GM12891 (cell line): ENCODE data around the gene SERPINB6.
"Not testable (repeated sequence)": the region's sequence is repeated elsewhere in the genome, so short reads cannot be mapped to it uniquely, and the experiment has no call there.

Source experiments
- DNase-seq: peaks from one replicate; pipeline ENCODE4 v3.0.0; 2011; ENCODE audit warnings: low spot score; ENCODE audit not compliant: insufficient read length
- FAIRE-seq: peaks from 2 replicates; lab custom pipeline; 2011; peaks lifted over from hg19 to GRCh38; lab: Jason Lieb, UNC
- PAX5 ChIP-seq: IDR thresholded peaks from 2 replicates; pipeline ENCODE4 v1.6.1; 2011; ENCODE audit warnings: low read length, moderate library complexity, mild to moderate bottlenecking; ENCODE audit not compliant: insufficient read depth, severe bottlenecking
- POLR2A ChIP-seq: IDR thresholded peaks from 2 replicates; pipeline ENCODE4 v1.6.1; 2011; ENCODE audit warnings: low read depth, low read length, control low read depth
- POLR2AphosphoS5 ChIP-seq: IDR thresholded peaks from 2 replicates; pipeline ENCODE4 v1.6.1; 2011; ENCODE audit warnings: low read depth, low read length, control low read depth
- POU2F2 ChIP-seq: IDR thresholded peaks from 2 replicates; pipeline ENCODE4 v1.6.1; 2011; ENCODE audit warnings: low read depth, mild to moderate bottlenecking, control low read depth, low read length, moderate library complexity
- SPI1 ChIP-seq: IDR thresholded peaks from 2 replicates; pipeline ENCODE4 v1.6.1; 2011; ENCODE audit warnings: low read depth, low read length, control low read depth
- TAF1 ChIP-seq: IDR thresholded peaks from 2 replicates; pipeline ENCODE4 v1.6.1; 2011; ENCODE audit warnings: low read depth, low read length, control low read depth

SERPINB6 gene

GRCh38 chr6:3011592-3011991, 40.2 kb upstream of the SERPINB6 start:
- TF ChIP-seq POU2F2 (no peak), TAF1 (no peak), POLR2A (no peak), POLR2AphosphoS5 (no peak), SPI1 (no peak), PAX5 (no peak)
- DNase-seq (no peak), FAIRE-seq (no peak)

GRCh38 chr6:3011158-3011557, 39.8 kb upstream of the SERPINB6 start:
- TF ChIP-seq POU2F2 (no peak), TAF1 (no peak), POLR2AphosphoS5 (no peak), PAX5 (no peak), POLR2A (no peak), SPI1 (no peak)
- FAIRE-seq: no peak

GRCh38 chr6:3009930-3010329, 38.6 kb upstream of the SERPINB6 start:
- DNase-seq: no peak
- no peak for FAIRE-seq
- TF ChIP-seq POLR2AphosphoS5: no peak
- TF ChIP-seq PAX5: no peak
- no peak for TF ChIP-seq SPI1
- TF ChIP-seq POLR2A: no peak
- TF ChIP-seq TAF1: no peak
- TF ChIP-seq POU2F2: no peak

More at GRCh38 chr6:3011158-3011557, 39.8 kb upstream of the SERPINB6 start:
- no peak for DNase-seq

- not testable (repeated sequence) for FAIRE-seq, DNase-seq
Measured at GRCh38 chr6:3008712-3009265, 37.4 kb upstream of the SERPINB6 start.

DNA sequence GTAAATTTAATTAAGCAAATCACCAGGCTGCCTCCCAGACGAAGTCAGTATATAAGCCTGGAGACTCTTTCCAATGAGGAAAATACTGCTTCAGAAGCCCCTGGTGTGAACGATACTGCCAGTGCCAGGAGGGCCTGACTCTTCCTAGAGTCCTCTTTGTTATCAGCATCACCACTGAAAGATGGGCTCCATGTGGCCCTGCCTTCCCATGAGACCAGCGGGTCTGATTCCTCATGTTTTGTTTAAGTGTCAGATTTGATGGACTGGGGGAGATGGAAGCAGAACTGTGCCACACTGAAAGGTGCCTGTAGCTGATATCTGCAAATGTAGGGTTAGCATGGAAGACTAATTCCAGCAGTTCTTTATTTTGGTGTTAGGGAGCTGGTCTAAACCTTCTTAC, 36.2 kb upstream of the SERPINB6 start:
- FAIRE-seq (no peak), DNase-seq (no peak)
- TF ChIP-seq TAF1: no peak
- no peak for TF ChIP-seq POLR2A
- TF ChIP-seq PAX5: no peak
- no peak for TF ChIP-seq SPI1
- TF ChIP-seq POLR2AphosphoS5: no peak
- no peak for TF ChIP-seq POU2F2

DNA sequence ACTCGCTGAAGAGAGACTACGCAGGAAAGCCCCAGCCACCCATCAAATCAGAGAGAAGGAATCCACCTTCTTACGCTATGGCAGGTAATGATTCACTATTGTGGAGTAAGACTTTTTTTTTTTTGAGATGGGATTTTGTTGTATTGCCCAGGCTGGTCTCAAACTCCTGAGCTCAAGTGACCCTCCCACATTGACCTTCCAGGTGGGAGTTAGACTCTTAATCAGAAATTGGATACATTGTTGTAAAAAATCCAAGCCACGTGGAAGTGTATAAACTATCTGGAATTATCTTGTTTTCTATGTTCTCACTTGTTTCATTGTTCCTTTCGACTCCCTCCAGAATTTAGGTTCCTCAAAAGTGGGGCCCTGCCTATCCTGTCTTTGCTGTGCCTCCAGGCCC, 35.1 kb upstream of the SERPINB6 start:
- FAIRE-seq: no peak
- no peak for TF ChIP-seq POLR2AphosphoS5
- no peak for TF ChIP-seq SPI1
- TF ChIP-seq TAF1: no peak
- TF ChIP-seq PAX5: no peak
- TF ChIP-seq POLR2A: no peak
- DNase-seq: no peak

- FAIRE-seq (no peak), DNase-seq (no peak)
- no peak for TF ChIP-seq POLR2A
- no peak for TF ChIP-seq POU2F2
- TF ChIP-seq PAX5: no peak
- TF ChIP-seq POLR2AphosphoS5: no peak
Measured at GRCh38 chr6:3005874-3006273, 34.5 kb upstream of the SERPINB6 start.

DNA sequence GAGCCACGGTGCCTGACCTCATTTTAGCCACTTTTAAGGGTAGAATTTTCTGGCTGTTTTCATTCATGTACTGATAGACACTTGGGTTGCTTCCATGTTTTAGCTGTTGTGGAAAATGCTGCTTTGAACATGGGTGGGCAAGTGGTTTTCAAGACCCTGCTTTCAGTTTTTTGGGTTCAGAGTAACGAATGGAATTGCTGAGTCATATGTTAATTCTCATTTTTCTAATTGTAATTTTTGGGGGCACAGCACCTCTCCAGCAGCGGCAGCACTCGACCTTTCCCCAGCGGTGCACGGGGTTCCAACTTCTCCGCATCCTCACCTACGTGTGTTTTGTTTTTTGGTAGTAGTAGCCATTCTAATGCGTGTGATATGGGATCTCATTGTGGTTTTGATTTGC, 33.7 kb upstream of the SERPINB6 start:
- no peak for FAIRE-seq
- DNase-seq: no peak
- no peak for TF ChIP-seq SPI1

DNA sequence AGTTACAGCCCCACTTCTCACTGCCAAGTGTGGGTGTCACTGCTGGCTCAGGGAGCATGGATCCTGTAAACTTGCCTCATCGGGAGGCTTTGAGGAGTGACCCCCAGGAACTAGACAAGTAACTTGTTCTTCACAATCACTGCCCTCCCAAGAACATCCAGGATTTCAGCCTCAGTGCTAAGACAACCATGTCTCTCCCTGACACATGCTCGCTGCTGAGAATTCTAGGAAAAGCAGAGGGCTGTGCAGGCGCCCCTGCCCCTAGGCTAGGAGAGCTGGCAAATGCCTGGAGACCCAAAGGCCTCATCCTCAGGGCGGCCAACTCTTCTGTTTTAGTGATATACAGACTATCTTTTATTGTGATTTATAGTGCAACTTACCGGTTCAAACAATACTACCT, 31.9 kb upstream of the SERPINB6 start:
- DNase-seq, FAIRE-seq: not testable (repeated sequence)

DNA sequence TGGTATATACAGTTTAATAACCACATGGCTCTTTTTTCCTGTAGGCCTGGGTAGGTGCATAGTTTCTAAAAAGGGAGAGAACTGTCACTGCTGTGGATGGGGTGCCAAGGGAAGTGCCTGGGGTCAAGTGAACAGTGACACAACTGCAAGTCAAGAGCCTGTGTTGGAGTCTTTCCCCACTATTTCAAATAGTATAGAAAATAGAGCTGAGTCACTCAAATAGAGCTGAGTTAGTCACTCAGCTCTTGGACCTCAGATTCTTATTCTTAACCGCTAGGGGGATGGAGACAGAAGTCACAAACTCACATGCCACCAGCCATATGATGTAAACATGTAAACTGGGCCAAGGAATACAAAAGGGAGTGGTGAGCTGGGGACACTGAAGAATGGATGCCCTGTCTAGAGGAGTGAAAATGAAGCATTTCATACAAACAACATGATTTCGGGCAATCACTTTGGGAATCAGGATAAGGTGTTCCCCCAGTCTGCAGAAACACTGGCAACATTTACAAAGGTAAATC, 30.5 kb upstream of the SERPINB6 start:
- TF ChIP-seq TAF1: no peak
- FAIRE-seq (peak; percentile 5), DNase-seq (no peak)

GRCh38 chr6:3001146-3001772, 29.9 kb upstream of the SERPINB6 start:
- no peak for DNase-seq
- FAIRE-seq: no peak
- TF ChIP-seq POLR2AphosphoS5 (no peak), SPI1 (no peak), TAF1 (no peak), POLR2A (no peak), POU2F2 (no peak), PAX5 (no peak)
